Measurements from ENCODE around the gene SCFD2.

- no peak for TF ChIP-seq POLR2A (IDR thresholded peaks at IDR 0.05)
- TF ChIP-seq CTCF (IDR thresholded peaks at IDR 0.05): no peak
Observed at GRCh38 chr4:53059256-53059655, 306.6 kb downstream of the SCFD2 start.
